ENCODE results near the gene HASPIN.

DNA sequence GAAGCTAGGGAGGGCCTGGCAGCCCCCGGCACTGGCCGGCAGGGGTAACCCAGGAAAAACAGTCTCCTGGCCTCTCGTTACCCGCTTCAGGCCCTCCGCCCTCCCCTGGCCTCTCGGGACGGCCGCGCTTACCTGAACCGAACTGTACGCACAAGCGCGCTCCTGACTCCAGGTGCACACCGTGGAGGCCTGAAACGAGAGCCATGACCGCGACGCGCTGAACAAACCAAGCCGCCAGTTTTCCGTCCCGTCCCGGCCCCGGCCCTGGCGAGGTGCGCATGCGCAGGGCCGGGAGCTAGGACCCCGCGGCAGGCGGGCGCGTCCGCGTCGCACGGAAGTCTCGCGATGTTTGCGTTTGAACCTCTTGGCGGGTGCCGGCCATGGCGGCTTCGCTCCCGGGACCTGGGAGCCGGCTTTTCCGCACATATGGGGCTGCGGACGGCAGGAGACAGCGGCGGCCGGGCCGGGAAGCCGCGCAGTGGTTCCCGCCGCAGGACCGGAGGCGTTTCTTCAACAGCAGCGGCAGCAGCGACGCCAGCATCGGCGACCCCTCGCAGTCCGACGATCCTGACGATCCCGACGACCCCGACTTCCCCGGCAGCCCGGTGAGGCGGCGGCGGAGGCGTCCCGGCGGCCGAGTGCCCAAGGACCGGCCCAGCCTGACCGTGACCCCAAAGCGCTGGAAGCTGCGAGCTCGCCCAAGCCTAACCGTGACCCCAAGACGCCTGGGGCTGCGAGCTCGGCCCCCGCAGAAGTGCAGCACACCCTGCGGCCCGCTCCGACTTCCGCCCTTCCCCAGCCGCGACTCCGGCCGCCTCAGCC is at the start of gene HASPIN:
- TF ChIP-seq GATA3 (IDR thresholded peaks at IDR 0.05; ENCODE audit: low read depth, low read length) (no peak), GATA2 (IDR thresholded peaks at IDR 0.05; ENCODE audit: low read depth, low read length) (no peak)
